HEK293 (cell line): Measurements from ENCODE around the gene PKLR.

ENCODE experiments used
- CTCF ChIP-seq: fragments of 450-650 bp; formaldehyde crosslinking; IDR thresholded peaks from 2 replicates; pipeline ENCODE4 v1.5.1; 2016; ENCODE audit warnings: missing biosample characterization, missing genetic modification characterization
- SALL2 ChIP-seq: fragments of 450-650 bp; formaldehyde crosslinking; IDR thresholded peaks from 2 replicates; pipeline ENCODE4 v1.5.0; 2017; ENCODE audit warnings: missing biosample characterization, mild to moderate bottlenecking, missing genetic modification characterization, borderline replicate concordance
- SETDB1 ChIP-seq: IDR thresholded peaks from one replicate; pipeline ENCODE4 v1.6.1; 2017; ENCODE audit warnings: mild to moderate bottlenecking, low read length, moderate library complexity, mixed read lengths; ENCODE audit not compliant: insufficient read length
- ZBTB7A ChIP-seq: fragments of 450-650 bp; formaldehyde crosslinking; IDR thresholded peaks from 2 replicates; pipeline ENCODE4 v1.5.1; 2016; ENCODE audit warnings: low read depth, missing biosample characterization, missing genetic modification characterization
- ZNF155 ChIP-seq: fragments of 450-650 bp; formaldehyde crosslinking; IDR thresholded peaks from 2 replicates; pipeline ENCODE4 v1.5.1; 2016; ENCODE audit warnings: missing biosample characterization, missing genetic modification characterization
- ZNF473 ChIP-seq: fragments of 450-650 bp; formaldehyde crosslinking; IDR thresholded peaks from 2 replicates; pipeline ENCODE4 v1.5.1; 2017; ENCODE audit warnings: missing biosample characterization, missing genetic modification characterization

DNA sequence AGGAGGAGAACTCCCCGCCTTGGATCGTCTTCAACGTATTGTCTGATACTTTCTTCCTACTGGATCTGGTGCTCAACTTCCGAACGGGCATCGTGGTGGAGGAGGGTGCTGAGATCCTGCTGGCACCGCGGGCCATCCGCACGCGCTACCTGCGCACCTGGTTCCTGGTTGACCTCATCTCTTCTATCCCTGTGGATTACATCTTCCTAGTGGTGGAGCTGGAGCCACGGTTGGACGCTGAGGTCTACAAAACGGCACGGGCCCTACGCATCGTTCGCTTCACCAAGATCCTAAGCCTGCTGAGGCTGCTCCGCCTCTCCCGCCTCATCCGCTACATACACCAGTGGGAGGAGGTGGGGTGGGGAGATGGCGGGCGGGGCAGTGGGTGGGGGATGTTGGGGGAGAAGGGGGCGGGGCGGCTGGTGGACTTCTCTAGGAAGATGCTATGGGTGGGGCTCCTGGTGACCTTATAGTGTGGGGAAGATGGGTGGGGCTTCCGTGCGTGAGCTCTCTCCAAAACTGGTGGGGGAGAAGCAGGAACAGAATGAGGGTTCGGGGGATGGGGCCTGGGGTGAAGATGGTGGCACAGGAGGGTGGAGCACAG is 18.6 kb downstream of the PKLR start:
- no peak for TF ChIP-seq CTCF (tag by site-specific recombination)
- TF ChIP-seq SALL2 (tag by site-specific recombination) = no peak
- no peak for TF ChIP-seq ZBTB7A (tag by site-specific recombination)
- TF ChIP-seq SETDB1 = no peak
- TF ChIP-seq ZNF155 (tag by site-specific recombination) = no peak
- no peak for TF ChIP-seq ZNF473 (tag by site-specific recombination)
